HepG2 (cell line): ENCODE data around the gene PCDHA6. TPM values are rescaled to one million over a fixed set of nuclear protein-coding genes. Genes with fewer than 3 reads are reported as not detected.
A peak's percentile ranks its signal among the peaks of the same experiment; 100 is the strongest.

Experiments used
- ATAC-seq: fragments of 200-7000 bp; cut with Tn5 transposase; 3 replicates; pipeline ENCODE4 v1.9.1; 2020; ENCODE audit warnings: mild to moderate bottlenecking, moderate library complexity
- BruUV-seq: library from RNA; stranded (reverse); fragments of 400-500 nt; replicated peaks from 2 replicates; lab custom pipeline; 2021; lab: Mats Ljungman, UMichigan
- CTCF ChIA-PET: fragments of 300-600 bp; formaldehyde crosslinking; extraction: SDS; loops from one replicate; lab custom pipeline; 2021; ENCODE audit warnings: low total read pairs, inconsistent platforms, low intra/inter-chr PET ratio; lab: Yijun Ruan, JAX
- POLR2A ChIA-PET: fragments of 350-600 bp; sonication (Branson Sonifier 250); formaldehyde crosslinking; loops from one replicate; lab custom pipeline; 2020; ENCODE audit warnings: antibody characterized with exemption, inconsistent platforms; lab: Yijun Ruan, JAX
- DNase-seq: peaks from one replicate; pipeline ENCODE4 v3.0.0-alpha.2; 2015; ENCODE audit warnings: low spot score
- FAIRE-seq: peaks from 3 replicates; lab custom pipeline; 2011; peaks lifted over from hg19 to GRCh38; lab: Jason Lieb, UNC
- H2AFZ ChIP-seq: one replicate; pipeline ENCODE4 v1.6.1; 2011; ENCODE audit warnings: low read length, inconsistent platforms
- H3K27ac ChIP-seq: fragments of 300-600 bp; 3 replicates; pipeline ENCODE4 v1.8.0; 2011; ENCODE audit warnings: mixed run types, mild to moderate bottlenecking, mixed read lengths, low read length, inconsistent platforms; ENCODE audit not compliant: insufficient read depth; ENCODE audit errors: extremely low read length
- H3K27me3 ChIP-seq, 2 experiments: fragments of 200-600 bp in 1 of 2; 2 replicates in 1 of 2; 3 replicates in 1 of 2; pipeline versions ENCODE4 v1.6.0 to v1.8.0; 2011; ENCODE audit warnings: low read length in 2 of 2, mild to moderate bottlenecking in 2 of 2, moderate library complexity in 2 of 2, inconsistent platforms in 1 of 2; ENCODE audit not compliant: insufficient read depth in 2 of 2, control insufficient read depth in 1 of 2
- H3K36me3 ChIP-seq, 2 experiments: fragments of 200-600 bp in 1 of 2; replicated peaks in 1 of 2; 2 replicates in 1 of 2; 3 replicates in 1 of 2; pipeline versions ENCODE4 v1.5.1 to v1.8.0; 2011; ENCODE audit warnings: low read length in 2 of 2, inconsistent platforms in 1 of 2; ENCODE audit not compliant: insufficient read depth in 2 of 2, control insufficient read depth in 1 of 2
- H3K4me1 ChIP-seq: 2 replicates; pipeline ENCODE4 v1.5.1; 2012; ENCODE audit warnings: low read length, inconsistent platforms; ENCODE audit not compliant: insufficient read depth
- H3K4me2 ChIP-seq: 2 replicates; pipeline ENCODE4 v1.6.0; 2011; ENCODE audit warnings: low read depth, low read length, inconsistent platforms
- H3K4me3 ChIP-seq, 3 experiments: fragments of 200-600 bp in 1 of 3; sonication (generic), shearing (Covaris generic) in 1 of 3; replicated peaks in 1 of 3; 2 replicates each; pipeline ENCODE4 v1.5.1; 2011 to 2016; ENCODE audit warnings: low read length in 3 of 3, inconsistent platforms in 2 of 3, low read depth in 2 of 3, mild to moderate bottlenecking in 2 of 3, control low read depth in 1 of 3, mixed read lengths in 1 of 3; ENCODE audit not compliant: insufficient read depth in 1 of 3
- H3K79me2 ChIP-seq: one replicate; pipeline ENCODE4 v1.6.1; 2011; ENCODE audit warnings: low read length, inconsistent platforms; ENCODE audit not compliant: insufficient read depth
- H3K9ac ChIP-seq: 2 replicates; pipeline ENCODE4 v1.6.0; 2011; ENCODE audit warnings: mild to moderate bottlenecking, low read depth, low read length, inconsistent platforms; ENCODE audit not compliant: insufficient read depth
- H3K9me3 ChIP-seq: 2 replicates; pipeline ENCODE4 v1.5.1; 2012; ENCODE audit warnings: mild to moderate bottlenecking, low read length
- H4K20me1 ChIP-seq: 2 replicates; pipeline ENCODE4 v1.6.0; 2011; ENCODE audit warnings: inconsistent platforms, mild to moderate bottlenecking, low read length, moderate library complexity; ENCODE audit not compliant: insufficient read depth
- CTCF ChIP-seq: sonication (generic); formaldehyde crosslinking; IDR thresholded peaks from 2 replicates; pipeline ENCODE4 v1.5.0; 2020; ENCODE audit warnings: mild to moderate bottlenecking, missing genetic modification reagents, moderate library complexity
- ETV6 ChIP-seq: sonication (generic); formaldehyde crosslinking; conservative IDR thresholded peaks from 2 replicates; pipeline ENCODE4 v1.4.0; 2020; ENCODE audit warnings: missing genetic modification reagents
- JDP2 ChIP-seq: sonication (generic); formaldehyde crosslinking; IDR thresholded peaks from 2 replicates; pipeline ENCODE4 v1.8.1; 2022; ENCODE audit warnings: missing genetic modification reagents, borderline replicate concordance
- MAFK ChIP-seq, 2 experiments: IDR thresholded peaks in 1 of 2; conservative IDR thresholded peaks in 1 of 2; 2 replicates each; pipeline ENCODE4 v1.6.1; 2011; ENCODE audit warnings: improper control_type of control experiment in 2 of 2, low read length in 2 of 2
- MEIS1 ChIP-seq: sonication (generic); formaldehyde crosslinking; IDR thresholded peaks from 2 replicates; pipeline ENCODE4 v1.9.0; 2021; ENCODE audit warnings: mild to moderate bottlenecking, missing genetic modification reagents, moderate library complexity, borderline replicate concordance
- NFE2L1 ChIP-seq: sonication (generic); formaldehyde crosslinking; IDR thresholded peaks from 2 replicates; pipeline ENCODE4 v1.4.0; 2020; ENCODE audit warnings: missing genetic modification reagents, mild to moderate bottlenecking, borderline replicate concordance
- RFX1 ChIP-seq: fragments of 450-650 bp; IDR thresholded peaks from 2 replicates; pipeline ENCODE4 v1.6.1; 2017
- STAG1 ChIP-seq: sonication (generic); formaldehyde crosslinking; IDR thresholded peaks from 2 replicates; pipeline ENCODE4 v1.4.0; 2020; ENCODE audit warnings: missing genetic modification reagents
- THYN1 ChIP-seq: sonication (generic); formaldehyde crosslinking; IDR thresholded peaks from 2 replicates; pipeline ENCODE4 v1.8.1; 2023; ENCODE audit warnings: low read depth, mild to moderate bottlenecking, moderate library complexity, missing genetic modification reagents, borderline replicate concordance
- ZBTB20 ChIP-seq: sonication (generic); formaldehyde crosslinking; IDR thresholded peaks from 2 replicates; pipeline ENCODE4 v1.8.1; 2023; ENCODE audit warnings: missing genetic modification reagents, low read depth, mild to moderate bottlenecking, borderline replicate concordance
- ZBTB21 ChIP-seq: sonication (generic); formaldehyde crosslinking; IDR thresholded peaks from 2 replicates; pipeline ENCODE4 v1.4.0; 2020; ENCODE audit warnings: missing genetic modification reagents
- ZFP37 ChIP-seq: sonication (generic); formaldehyde crosslinking; IDR thresholded peaks from 2 replicates; pipeline ENCODE4 v1.4.0; 2020; ENCODE audit warnings: missing genetic modification reagents, borderline replicate concordance
- WGBS: methylation state at CpG from one replicate; pipeline ENCODE4 v1.1.6; 2017; ENCODE audit warnings: low lambda C conversion rate; 5-methylcytosine and 5-hydroxymethylcytosine counted together
- in situ Hi-C: cut with HindIII; loops from 2 replicates; pipeline ENCODE4 v1.10.0; 2017; ENCODE audit warnings: low pct_unique_long_range_greater_than_20kb; ENCODE audit not compliant: extremely low pct_ligation_motif_present
- intact Hi-C: fragments of 100-400 bp; cut with micrococcal nuclease; formaldehyde crosslinking; loops from one replicate; pipeline ENCODE4 v1.10.0; 2022; ENCODE audit not compliant: unreplicated experiment
- polyA plus RNA-seq, 8 experiments: library from polyadenylated mRNA; depleted of rRNA in 3 of 8; stranded (reverse) in 7 of 8; unstranded in 1 of 8; fragments of >200 nt; fragmentation: Illumina TruSeq in 4 of 8; extraction: Trizol in 4 of 8; gene quantifications; 2 replicates each; pipeline versions ENCODE4 v1.2.1 to v1.2.3, GENCODE V29; 2011 to 2016; ENCODE audit warnings: low read depth in 4 of 8, missing spikeins in 1 of 8, mixed read lengths in 1 of 8; ENCODE audit not compliant: insufficient read depth in 1 of 8
- total RNA-seq, 5 experiments: library from RNA; depleted of rRNA; stranded (reverse); fragments of >200 nt; fragmentation: Illumina TruSeq; extraction: Trizol; gene quantifications; 2 replicates each; pipeline ENCODE4 v1.2.3, GENCODE V29; 2016; ENCODE audit warnings: low read depth in 1 of 5
- TF ChIP-seq, protein P1 (sequence below): sonication (generic); formaldehyde crosslinking; IDR thresholded peaks from 2 replicates; pipeline ENCODE4 v1.5.0; 2020; ENCODE audit warnings: missing genetic modification reagents, mild to moderate bottlenecking, borderline replicate concordance
- TF ChIP-seq, protein P2 (sequence below), 2 experiments: sonication (generic) in 1 of 2; formaldehyde crosslinking in 1 of 2; IDR thresholded peaks; 2 replicates each; pipeline versions ENCODE4 v1.6.1 to v1.9.0; 2014 to 2022; ENCODE audit warnings: antibody characterized with exemption in 1 of 2, borderline replicate concordance in 1 of 2, inconsistent platforms in 1 of 2, low read depth in 1 of 2, missing genetic modification reagents in 1 of 2

PCDHA6 gene
- total and polyA plus RNA-seq, 2 of the 13 experiments (the other 11 are each of a cell fraction or from before 2014, with no cell fraction given): not detected

DNA sequence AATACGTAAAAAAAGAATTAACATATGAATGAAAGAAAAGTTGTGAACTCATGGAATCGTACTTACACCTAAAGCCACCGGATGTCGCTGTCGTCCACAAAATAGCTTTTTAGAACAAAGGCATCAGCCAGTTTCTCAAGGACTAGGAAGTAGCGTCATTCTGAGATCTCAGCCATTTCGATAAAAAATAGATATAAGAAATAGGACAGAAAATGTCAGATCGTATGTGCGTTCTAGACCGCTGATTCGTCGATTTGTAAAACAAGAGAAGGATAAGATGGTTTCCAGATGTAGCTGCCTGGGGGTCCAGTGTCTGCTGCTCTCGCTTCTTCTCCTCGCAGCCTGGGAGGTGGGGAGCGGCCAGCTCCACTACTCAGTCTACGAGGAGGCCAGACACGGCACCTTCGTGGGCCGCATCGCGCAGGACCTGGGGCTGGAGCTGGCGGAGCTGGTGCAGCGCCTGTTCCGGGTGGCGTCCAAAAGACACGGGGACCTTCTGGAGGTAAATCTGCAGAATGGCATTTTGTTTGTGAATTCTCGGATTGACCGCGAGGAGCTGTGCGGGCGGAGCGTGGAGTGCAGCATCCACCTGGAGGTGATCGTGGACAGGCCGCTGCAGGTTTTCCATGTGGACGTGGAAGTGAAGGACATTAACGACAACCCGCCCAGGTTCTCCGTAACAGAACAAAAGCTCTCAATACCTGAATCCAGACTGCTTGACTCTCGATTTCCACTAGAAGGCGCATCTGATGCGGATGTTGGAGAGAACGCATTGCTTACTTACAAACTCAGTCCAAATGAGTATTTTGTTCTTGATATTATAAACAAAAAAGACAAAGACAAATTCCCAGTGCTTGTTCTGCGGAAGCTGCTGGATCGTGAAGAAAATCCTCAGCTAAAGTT, 28.3 kb downstream of the PCDHA6 start, which contains the start of gene PCDHA10:
TSS of gene PCDHA10 (plus strand) at position 126 of the 903 bp plus-strand sequence. CDS start at position 278, 152 bp downstream.
- no TSS peak for BruUV-seq
- 68% methylated on average over 43 of the region's 44 CpGs for whole genome bisulfite sequencing
- in situ Hi-C loops: no loop called here
- ChIA-PET CTCF (interaction anchor here (1.1 kb wide), 1 partner anchor 185 kb away, joined by 4 read pairs; no protein-coding TSS in a partner anchor), POLR2A (no interaction called here)
- Histone ChIP-seq H3K27ac (no peak within 1 kb of the TSS), H2AFZ (no peak within 1 kb of the TSS), H3K9me3 (no peaks in the 10 kb centered on the region), H3K9ac (no peak within 1 kb of the TSS), H4K20me1 (no peaks in the 10 kb centered on the region), H3K4me1 (no peaks in the 10 kb centered on the region), H3K36me3 (no peaks in the 10 kb centered on the region), H3K4me3 (no peak within 1 kb of the TSS), H3K79me2 (no peaks in the 10 kb centered on the region), H3K4me2 (no peak within 1 kb of the TSS), H3K27me3 (no peaks in the 10 kb centered on the region)
- no peak for ATAC-seq
- peak; percentile 6 for DNase-seq
- intact Hi-C loops: no loop called here
- FAIRE-seq: no peak
- TF ChIP-seq, protein P1, sequence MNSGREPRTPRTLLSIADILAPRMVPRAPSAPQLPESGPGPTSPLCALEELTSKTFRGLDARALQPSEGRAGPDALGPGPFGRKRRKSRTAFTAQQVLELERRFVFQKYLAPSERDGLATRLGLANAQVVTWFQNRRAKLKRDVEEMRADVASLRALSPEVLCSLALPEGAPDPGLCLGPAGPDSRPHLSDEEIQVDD (CRISPR knock-in tag): no peak
- TF ChIP-seq MAFK (conservative IDR thresholded peaks at IDR 0.05 in 1 of 2, IDR thresholded peaks at IDR 0.05 in 1 of 2; ENCODE audit: low read length in 2 of 2): peak in 1 of 2 experiments; percentile 31; a peak in 2 of 4 replicates
- TF ChIP-seq, protein P2, sequence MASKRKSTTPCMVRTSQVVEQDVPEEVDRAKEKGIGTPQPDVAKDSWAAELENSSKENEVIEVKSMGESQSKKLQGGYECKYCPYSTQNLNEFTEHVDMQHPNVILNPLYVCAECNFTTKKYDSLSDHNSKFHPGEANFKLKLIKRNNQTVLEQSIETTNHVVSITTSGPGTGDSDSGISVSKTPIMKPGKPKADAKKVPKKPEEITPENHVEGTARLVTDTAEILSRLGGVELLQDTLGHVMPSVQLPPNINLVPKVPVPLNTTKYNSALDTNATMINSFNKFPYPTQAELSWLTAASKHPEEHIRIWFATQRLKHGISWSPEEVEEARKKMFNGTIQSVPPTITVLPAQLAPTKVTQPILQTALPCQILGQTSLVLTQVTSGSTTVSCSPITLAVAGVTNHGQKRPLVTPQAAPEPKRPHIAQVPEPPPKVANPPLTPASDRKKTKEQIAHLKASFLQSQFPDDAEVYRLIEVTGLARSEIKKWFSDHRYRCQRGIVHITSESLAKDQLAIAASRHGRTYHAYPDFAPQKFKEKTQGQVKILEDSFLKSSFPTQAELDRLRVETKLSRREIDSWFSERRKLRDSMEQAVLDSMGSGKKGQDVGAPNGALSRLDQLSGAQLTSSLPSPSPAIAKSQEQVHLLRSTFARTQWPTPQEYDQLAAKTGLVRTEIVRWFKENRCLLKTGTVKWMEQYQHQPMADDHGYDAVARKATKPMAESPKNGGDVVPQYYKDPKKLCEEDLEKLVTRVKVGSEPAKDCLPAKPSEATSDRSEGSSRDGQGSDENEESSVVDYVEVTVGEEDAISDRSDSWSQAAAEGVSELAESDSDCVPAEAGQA (IDR thresholded peaks at IDR 0.05; ENCODE audit: low read depth): no peak
- TF ChIP-seq, protein P2 (CRISPR knock-in tag; IDR thresholded peaks at IDR 0.05; ENCODE audit: borderline replicate concordance): no peak
- TF ChIP-seq RFX1: no peak
- no peak for TF ChIP-seq ZFP37 (CRISPR knock-in tag)
- no peak for TF ChIP-seq THYN1 (CRISPR knock-in tag)
- TF ChIP-seq STAG1 (CRISPR knock-in tag): peak; percentile 46
- no peak for TF ChIP-seq ZBTB21 (CRISPR knock-in tag)
- TF ChIP-seq CTCF (CRISPR knock-in tag): peak; percentile 55
- TF ChIP-seq NFE2L1 (CRISPR knock-in tag): no peak
- TF ChIP-seq ZBTB20 (CRISPR knock-in tag): no peak
- TF ChIP-seq JDP2 (CRISPR knock-in tag): no peak
- no peak for TF ChIP-seq MEIS1 (CRISPR knock-in tag)
- no peak for TF ChIP-seq ETV6 (CRISPR knock-in tag)
